Gastrocnemius medialis (tissue), 4 donors: ENCODE data around the gene MED27.

Experiments used
- POLR2A ChIP-seq, 2 donors: fragments of 450-650 bp; IDR thresholded peaks; one replicate each; pipeline ENCODE4 v1.6.1; 2017; ENCODE audit warnings: antibody characterized with exemption in 2 of 2, mild to moderate bottlenecking in 2 of 2, moderate library complexity in 2 of 2
- TF ChIP-seq, protein P1 (sequence below), 5 experiments: fragments of 450-650 bp in 3 of 5; fragments of 200-600 bp in 2 of 5; sonication (generic) in 2 of 5; IDR thresholded peaks in 4 of 5; conservative IDR thresholded peaks in 1 of 5; 1 replicate in 4 of 5; 2 replicates in 1 of 5; pipeline ENCODE4 v1.5.1; 2016 to 2019; ENCODE audit warnings: antibody characterized with exemption in 5 of 5, mild to moderate bottlenecking in 3 of 5, moderate library complexity in 3 of 5

- TF ChIP-seq, protein P1, sequence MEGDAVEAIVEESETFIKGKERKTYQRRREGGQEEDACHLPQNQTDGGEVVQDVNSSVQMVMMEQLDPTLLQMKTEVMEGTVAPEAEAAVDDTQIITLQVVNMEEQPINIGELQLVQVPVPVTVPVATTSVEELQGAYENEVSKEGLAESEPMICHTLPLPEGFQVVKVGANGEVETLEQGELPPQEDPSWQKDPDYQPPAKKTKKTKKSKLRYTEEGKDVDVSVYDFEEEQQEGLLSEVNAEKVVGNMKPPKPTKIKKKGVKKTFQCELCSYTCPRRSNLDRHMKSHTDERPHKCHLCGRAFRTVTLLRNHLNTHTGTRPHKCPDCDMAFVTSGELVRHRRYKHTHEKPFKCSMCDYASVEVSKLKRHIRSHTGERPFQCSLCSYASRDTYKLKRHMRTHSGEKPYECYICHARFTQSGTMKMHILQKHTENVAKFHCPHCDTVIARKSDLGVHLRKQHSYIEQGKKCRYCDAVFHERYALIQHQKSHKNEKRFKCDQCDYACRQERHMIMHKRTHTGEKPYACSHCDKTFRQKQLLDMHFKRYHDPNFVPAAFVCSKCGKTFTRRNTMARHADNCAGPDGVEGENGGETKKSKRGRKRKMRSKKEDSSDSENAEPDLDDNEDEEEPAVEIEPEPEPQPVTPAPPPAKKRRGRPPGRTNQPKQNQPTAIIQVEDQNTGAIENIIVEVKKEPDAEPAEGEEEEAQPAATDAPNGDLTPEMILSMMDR (IDR thresholded peaks at IDR 0.05 in 4 of 5, conservative IDR thresholded peaks at IDR 0.05 in 1 of 5): no peak
- TF ChIP-seq POLR2A (IDR thresholded peaks at IDR 0.05): no peak
Observed at GRCh38 chr9:131851414-131851813, 228.3 kb downstream of the MED27 start.
